Measurements from ENCODE around the gene SLC24A4. TPM values are rescaled to one million over a fixed set of nuclear protein-coding genes. Genes with fewer than 3 reads are reported as not detected.

The SLC24A4 gene
- total and polyA plus RNA-seq, 2 experiments from 2014 or later, result 0.46 to 0.50 TPM

DNA sequence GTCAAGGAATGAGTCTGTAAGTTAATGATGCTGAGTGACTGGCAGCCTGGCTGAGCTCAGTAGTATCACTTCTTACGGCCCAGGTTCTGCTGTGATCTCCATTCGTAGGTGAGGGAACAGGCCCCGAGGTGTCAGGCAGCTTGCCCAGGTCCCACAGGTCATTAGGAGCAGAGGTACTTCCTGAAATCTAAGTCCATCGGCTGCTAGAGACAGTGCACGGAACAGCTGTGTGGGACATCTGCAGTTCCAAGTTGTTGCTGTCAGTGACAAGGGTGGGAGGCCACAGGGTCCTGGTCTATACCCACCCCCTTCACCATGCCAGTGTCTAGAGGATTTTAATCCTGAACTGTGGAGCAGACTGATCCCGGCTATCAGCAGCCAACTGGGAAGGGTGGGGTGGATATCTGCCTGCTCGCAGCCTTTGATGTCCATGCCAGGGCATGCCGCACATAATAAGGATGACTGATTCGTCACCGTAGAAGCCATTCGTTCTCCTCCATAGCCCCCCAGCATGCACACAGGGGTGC lies 108.3 kb downstream of the SLC24A4 start:
- Histone ChIP-seq H3K27me3 (no peaks in the 10 kb centered on the region), H2AFZ (no peak overlapping the region), H3K9me2 (replicated peaks; ENCODE audit: insufficient read depth) (no peaks in the 10 kb centered on the region), H3K4me2 (no peak overlapping the region), H3K79me2 (no peaks in the 10 kb centered on the region), H3K4me1 (ENCODE audit: insufficient read depth) (peaks cover 6% of the 10 kb centered on the region), H3K9me3 (ENCODE audit: low read depth) (no peaks in the 10 kb centered on the region), H3K36me3 (replicated peaks; ENCODE audit: insufficient read depth, low read depth) (no peaks in the 10 kb centered on the region), H4K20me1 (ENCODE audit: insufficient read depth, poor library complexity, severe bottlenecking) (no peaks in the 10 kb centered on the region), H3K4me3 (no peak overlapping the region), H3K27ac (no peak overlapping the region)
- TF ChIP-seq, protein P1, sequence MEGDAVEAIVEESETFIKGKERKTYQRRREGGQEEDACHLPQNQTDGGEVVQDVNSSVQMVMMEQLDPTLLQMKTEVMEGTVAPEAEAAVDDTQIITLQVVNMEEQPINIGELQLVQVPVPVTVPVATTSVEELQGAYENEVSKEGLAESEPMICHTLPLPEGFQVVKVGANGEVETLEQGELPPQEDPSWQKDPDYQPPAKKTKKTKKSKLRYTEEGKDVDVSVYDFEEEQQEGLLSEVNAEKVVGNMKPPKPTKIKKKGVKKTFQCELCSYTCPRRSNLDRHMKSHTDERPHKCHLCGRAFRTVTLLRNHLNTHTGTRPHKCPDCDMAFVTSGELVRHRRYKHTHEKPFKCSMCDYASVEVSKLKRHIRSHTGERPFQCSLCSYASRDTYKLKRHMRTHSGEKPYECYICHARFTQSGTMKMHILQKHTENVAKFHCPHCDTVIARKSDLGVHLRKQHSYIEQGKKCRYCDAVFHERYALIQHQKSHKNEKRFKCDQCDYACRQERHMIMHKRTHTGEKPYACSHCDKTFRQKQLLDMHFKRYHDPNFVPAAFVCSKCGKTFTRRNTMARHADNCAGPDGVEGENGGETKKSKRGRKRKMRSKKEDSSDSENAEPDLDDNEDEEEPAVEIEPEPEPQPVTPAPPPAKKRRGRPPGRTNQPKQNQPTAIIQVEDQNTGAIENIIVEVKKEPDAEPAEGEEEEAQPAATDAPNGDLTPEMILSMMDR (IDR thresholded peaks at IDR 0.05; ENCODE audit: poor library complexity), result no peak
- no peak for TF ChIP-seq EZH2phosphoT487 (IDR thresholded peaks at IDR 0.05; ENCODE audit: low read depth, severe bottlenecking, unreplicated experiment)
- DNase-seq (ENCODE audit: low spot score), result no peak
- WGBS (ENCODE audit: low lambda C conversion rate, missing lambda C conversion rate), result 83% methylated on average over 11 of the region's 11 CpGs

DNA sequence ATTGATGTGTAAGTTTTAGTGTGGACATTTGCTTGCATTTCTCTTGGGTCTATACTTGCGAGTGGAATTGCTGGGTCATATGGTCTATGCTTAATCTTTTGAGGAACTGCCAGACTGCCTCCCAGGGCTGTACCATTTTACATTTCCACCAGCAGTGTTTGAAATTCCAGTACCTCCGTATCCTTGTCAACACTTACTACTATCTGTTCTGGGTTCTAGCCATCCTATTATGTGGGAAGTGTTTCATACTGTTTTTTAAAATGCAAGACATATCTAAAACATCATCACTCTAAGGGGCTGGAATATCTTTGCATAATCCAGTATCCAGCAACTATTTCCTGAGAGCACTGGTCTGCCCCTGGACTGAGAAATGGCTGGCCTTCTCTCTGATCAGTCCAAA lies 110.4 kb downstream of the SLC24A4 start:
- Histone ChIP-seq H3K27me3 (no peaks in the 10 kb centered on the region), H3K27ac (no peak overlapping the region), H3K4me1 (ENCODE audit: insufficient read depth) (no peaks in the 10 kb centered on the region), H3K4me2 (no peak overlapping the region), H4K20me1 (ENCODE audit: insufficient read depth, poor library complexity, severe bottlenecking) (no peaks in the 10 kb centered on the region), H3K4me3 (no peak overlapping the region), H3K36me3 (replicated peaks; ENCODE audit: insufficient read depth, low read depth) (no peaks in the 10 kb centered on the region), H3K9me3 (ENCODE audit: low read depth) (no peaks in the 10 kb centered on the region), H2AFZ (no peak overlapping the region), H3K9me2 (replicated peaks; ENCODE audit: insufficient read depth) (no peaks in the 10 kb centered on the region), H3K79me2 (no peaks in the 10 kb centered on the region)
- TF ChIP-seq, protein P1 (IDR thresholded peaks at IDR 0.05; ENCODE audit: poor library complexity), result no peak
- TF ChIP-seq EZH2 (IDR thresholded peaks at IDR 0.05; ENCODE audit: borderline replicate concordance) (no peak), EZH2phosphoT487 (IDR thresholded peaks at IDR 0.05; ENCODE audit: low read depth, severe bottlenecking, unreplicated experiment) (no peak)
- DNase-seq (ENCODE audit: low spot score), result no peak
- 95% methylated on average over 2 of the region's 2 CpGs for whole genome bisulfite sequencing (ENCODE audit: low lambda C conversion rate, missing lambda C conversion rate)

DNA sequence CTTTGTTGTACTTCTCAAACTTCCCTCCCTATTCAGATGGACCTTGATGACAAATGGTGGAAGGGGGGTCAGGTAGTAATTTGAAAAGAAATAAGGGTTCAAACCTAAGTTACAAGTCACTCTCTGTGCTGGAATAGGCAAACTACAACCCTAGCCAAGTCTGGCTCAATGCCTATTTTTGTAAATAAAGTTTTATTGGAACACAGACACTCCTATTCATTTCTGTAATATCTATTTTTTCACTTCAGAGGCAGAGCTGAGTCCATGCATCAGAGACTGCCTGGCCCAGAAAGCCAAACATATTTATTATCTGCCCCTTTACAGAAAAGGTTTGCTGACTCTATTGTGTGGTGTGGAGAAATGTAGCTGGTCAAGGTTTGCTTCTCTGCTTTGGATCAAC lies 112.2 kb downstream of the SLC24A4 start:
- no peaks in the 10 kb centered on the region for H3K27me3 ChIP-seq
- H3K27ac ChIP-seq, result no peak overlapping the region
- H3K9me2 ChIP-seq (replicated peaks; ENCODE audit: insufficient read depth), result no peaks in the 10 kb centered on the region
- no peaks in the 10 kb centered on the region for H4K20me1 ChIP-seq (ENCODE audit: insufficient read depth, poor library complexity, severe bottlenecking)
- H2AFZ ChIP-seq, result no peak overlapping the region
- DNase-seq (ENCODE audit: low spot score), result no peak
- H3K4me2 ChIP-seq, result no peak overlapping the region
- no peaks in the 10 kb centered on the region for H3K9me3 ChIP-seq (ENCODE audit: low read depth)
- TF ChIP-seq, protein P1 (IDR thresholded peaks at IDR 0.05; ENCODE audit: poor library complexity), result no peak
- TF ChIP-seq EZH2phosphoT487 (IDR thresholded peaks at IDR 0.05; ENCODE audit: low read depth, severe bottlenecking, unreplicated experiment), result no peak
- no peak for TF ChIP-seq EZH2 (IDR thresholded peaks at IDR 0.05; ENCODE audit: borderline replicate concordance)
- no peaks in the 10 kb centered on the region for H3K36me3 ChIP-seq (replicated peaks; ENCODE audit: insufficient read depth, low read depth)
- H3K4me3 ChIP-seq, result no peak overlapping the region
- H3K4me1 ChIP-seq (ENCODE audit: insufficient read depth), result no peaks in the 10 kb centered on the region
- H3K79me2 ChIP-seq, result no peaks in the 10 kb centered on the region

All from hepatocyte (in vitro differentiated cells).